Ureter (tissue), 1 donor: ENCODE measurements around the gene ADAMTS15. TPM values are rescaled to one million over a fixed set of nuclear protein-coding genes. Genes with fewer than 3 reads are reported as not detected.

Experiments
- DNase-seq: peaks from one replicate; pipeline ENCODE4 v3.0.0-alpha.2; 2020; ENCODE audit warnings: low spot score
- total RNA-seq: library from RNA; stranded (reverse); gene quantifications from one replicate; pipeline ENCODE4 v1.2.4, GENCODE V29; 2023
- donor health status: DM: yes; HTN: yes; CAD: no.

ADAMTS15 gene
- total RNA-seq, 1 donor from 2014 or later: 5.9 TPM

DNA sequence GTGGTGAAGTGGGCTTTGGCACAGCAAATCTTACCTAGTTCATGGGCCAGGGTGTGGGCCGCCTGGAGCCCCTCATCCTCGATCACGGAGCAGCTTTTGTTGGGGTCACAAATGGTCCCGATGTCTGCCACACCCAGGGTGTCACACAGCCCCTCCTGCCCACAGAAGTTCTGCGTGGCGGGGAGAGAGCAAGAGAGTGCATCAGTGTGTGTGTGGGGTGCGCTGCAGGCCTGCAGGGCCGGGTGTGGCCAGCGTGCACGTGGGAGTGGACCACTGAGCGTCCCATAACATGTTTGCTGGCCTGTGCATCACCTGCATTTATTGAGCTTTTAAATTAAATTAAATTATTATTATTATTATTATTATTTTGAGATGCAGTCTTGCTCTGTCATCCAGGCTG is 31.5 kb upstream of the ADAMTS15 start:
- no peak for DNase-seq

DNA sequence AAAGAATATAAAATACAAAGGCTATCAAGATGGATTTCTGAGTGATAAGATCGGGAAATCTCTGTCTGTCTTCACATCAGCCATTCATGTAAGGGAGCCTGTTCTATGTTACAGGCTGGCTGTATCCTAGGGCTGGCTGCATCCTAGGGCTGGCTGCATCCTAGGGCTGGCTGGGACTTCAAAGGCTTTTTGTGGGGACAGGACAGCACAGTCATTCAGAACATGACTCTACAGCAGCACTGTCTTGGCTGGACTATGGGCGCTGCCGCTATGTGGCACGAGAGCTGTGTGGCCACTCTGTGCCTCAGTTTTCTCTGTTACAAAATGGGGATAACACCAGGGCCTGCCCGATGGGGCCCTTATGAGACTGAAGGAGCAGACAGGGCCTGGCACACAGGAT is 30.2 kb upstream of the ADAMTS15 start:
- DNase-seq: no peak

DNA sequence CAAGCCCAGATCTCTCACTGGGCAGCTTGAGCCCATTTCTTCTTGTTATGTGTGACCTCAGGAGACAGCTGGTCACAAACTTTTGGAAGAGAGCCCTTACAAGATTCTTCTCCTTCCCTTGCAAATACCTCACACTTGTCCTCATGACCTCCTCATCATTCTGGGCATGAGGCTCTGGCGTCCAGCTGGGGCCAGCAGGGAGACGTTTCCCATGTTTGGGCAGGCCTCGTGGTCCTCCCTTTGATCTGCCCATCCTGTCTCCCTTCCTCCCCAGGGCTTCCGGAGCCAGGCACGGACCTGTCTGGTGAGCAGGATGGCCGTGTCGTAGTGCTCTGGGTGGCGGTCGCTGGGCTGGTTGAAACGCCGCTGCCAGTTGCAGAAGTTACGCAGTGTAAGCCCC is 29.7 kb upstream of the ADAMTS15 start:
- no peak for DNase-seq

DNA sequence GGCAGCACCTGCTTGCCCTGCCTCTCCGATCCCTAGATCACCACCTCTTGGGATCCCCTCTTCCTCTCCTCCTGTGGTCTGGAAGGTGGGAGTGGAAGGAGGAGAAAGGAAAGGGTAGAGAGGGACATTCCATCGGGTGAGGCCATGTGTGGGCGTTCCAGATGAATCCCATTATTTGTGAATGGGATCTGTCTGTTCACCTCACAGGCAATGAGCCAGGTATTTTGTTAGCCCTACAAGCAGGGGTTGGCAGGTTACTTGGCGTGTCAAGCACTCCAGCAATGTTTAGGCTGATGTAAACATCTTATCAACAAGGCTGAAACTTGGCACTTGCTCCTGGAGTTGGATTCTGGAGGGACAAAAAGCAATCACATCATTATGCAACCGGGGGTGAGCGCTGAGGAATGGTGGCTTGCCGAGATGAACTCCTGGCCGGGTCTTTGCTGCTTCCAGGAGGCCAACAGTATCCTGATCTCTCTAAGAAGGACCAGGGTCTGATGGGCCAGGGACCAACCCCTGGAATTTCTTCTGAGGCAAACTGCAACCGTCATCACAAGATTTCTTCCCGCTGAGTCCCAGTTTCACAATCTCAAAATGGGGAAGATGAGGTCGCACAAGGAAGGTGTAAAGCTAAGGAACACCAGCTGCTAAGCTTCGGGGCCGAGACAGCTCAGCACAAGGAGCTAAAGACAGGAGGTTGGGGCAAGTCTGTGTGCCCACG is 27.8 kb upstream of the ADAMTS15 start:
- DNase-seq: no peak

DNA sequence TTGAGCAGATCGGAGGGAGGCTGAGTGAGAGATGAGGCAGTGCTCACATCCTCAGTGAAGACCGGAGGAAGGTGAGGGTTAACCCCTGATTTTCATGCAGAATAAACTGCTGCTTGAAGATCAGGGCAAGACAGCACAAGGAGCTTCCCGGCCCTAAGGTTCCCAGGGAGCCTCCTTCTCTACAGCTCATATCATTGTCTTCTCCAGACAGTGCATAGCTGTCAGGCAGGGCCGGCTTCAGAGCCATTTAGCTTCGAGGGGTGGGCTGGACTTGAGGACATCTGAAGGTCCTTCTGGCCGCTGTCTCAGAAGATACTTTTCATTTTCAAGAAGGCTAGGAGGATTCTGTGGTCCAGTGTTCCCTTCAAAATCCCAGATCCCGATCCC is 27.3 kb upstream of the ADAMTS15 start:
- DNase-seq: no peak

DNA sequence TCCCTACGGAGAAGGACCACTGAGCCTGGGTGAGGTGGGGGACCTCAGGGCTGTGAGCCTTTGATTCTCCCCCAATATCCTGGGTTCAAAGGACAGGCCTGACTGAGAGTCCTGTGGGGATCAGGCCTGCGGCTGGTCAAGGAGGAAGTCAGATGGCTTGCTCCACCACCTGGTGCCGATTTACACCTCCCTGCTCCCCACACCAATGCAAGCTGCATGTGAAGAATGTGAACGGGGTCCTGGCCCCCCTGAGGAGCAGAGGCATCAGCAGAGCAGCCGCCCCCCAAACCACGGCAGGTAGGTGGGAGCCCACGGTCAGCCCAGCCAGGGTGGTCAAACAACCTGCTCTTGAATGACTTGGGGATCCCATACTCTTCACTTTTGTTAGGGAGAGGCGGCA is 26.7 kb upstream of the ADAMTS15 start:
- no peak for DNase-seq

DNA sequence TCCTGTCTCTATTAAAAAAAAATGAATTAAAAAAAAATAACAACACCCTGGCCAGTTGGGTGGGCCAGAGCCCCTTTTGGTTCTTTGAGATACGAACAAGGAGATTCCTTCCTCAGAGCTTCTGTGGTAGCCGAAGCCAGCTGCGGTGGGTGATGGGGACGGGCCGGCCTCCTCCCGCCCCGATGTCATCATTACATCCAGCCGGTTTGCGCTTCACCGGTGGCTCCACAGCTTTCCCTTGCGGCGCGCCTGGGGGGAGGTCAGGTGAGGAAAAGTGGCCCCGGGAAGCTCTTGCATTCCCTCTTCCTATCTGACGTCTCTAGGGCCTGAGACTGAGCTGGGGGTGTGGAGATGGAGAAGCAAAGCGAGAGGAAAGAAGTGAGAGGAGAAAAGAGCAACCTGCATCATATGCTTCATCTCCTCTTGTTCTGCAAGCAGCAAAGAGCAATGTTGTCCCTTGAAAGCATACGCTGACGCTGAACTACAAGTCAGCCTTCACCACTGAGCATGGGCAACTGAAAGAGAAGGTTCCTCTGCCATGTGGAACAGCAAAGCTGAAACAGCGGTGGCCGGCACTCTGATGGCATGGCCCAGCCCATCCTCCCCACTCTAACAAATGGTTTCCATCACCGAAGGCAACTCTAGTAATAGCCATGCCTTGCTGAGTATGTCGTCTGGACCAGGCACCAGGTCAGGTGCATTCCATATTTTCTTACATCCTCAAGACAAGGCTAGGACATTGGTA is 26.0 kb upstream of the ADAMTS15 start:
- DNase-seq: no peak

DNA sequence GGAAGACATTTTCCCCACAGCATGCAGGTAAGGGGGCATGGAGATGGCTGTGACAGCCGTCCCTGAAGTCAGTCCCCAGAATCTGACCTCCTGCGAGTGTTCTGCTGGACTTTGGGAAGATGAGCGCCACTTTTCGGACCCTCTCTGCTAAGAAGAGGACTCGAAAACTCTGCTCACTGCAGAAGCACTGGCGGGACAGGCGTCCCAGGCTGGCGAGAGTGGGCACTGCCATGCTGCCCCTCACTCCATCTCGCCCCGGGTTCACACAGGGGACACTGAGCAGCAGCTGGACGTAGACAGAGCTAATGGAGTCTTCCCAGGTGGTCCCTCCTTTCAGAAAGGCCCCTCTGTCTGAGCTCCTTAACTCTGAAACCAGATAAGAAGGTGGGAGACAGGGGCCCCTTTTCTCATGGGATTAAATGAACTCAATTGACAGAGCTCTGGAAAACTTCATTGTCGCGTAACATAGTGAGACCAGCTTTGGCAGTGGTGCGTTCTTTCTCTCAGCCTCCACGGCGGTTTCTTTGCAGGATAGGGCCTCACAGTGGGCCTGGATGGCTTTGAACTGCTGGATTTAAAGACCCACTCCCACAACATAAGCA is 24.8 kb upstream of the ADAMTS15 start:
- DNase-seq: no peak

DNA sequence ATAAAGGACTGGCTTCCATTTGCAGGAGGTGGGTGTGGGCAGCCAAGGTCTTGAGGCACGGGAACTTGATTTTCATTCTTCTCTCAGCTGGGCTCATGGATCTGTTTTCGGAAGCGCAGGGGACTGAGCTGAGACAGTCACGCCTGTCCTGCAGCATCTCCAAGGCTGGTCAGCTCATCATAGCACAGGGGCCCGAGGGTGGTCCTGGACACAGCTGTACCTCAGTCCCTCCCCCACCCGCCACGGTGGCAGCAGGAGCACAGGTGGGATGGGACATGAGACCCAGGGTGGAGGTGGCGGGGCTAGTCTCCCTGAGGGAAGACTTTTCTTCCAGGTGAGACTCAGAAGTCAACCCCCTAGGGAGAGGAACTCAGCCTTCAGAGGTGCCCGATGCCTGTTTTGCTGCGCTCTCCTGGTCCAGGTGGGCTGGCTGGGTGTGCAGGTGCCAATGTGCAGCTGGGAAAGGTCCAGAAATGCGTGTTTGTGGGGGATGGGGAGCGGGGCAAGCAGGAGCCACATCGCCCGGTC is 23.8 kb upstream of the ADAMTS15 start:
- DNase-seq: no peak

DNA sequence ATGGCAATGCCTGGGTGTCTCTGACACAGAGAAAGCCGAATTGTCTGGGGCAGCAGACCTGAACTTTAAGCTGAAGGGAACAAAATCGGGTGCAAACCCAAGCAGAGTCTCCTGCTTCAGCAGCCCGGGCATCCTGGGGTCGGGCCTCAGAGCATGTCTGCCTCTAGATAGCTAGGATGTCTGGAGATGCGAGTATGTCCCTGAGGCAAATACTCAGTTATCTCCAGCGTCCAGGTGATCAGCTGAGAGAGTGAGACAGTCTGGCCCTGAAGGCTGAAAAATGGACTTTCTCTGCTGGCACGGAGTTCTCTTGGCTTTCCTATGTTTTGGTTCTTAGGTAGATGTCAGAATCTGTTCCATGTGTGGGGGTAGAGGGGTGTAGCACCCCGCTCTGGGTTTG is 23.3 kb upstream of the ADAMTS15 start:
- no peak for DNase-seq

DNA sequence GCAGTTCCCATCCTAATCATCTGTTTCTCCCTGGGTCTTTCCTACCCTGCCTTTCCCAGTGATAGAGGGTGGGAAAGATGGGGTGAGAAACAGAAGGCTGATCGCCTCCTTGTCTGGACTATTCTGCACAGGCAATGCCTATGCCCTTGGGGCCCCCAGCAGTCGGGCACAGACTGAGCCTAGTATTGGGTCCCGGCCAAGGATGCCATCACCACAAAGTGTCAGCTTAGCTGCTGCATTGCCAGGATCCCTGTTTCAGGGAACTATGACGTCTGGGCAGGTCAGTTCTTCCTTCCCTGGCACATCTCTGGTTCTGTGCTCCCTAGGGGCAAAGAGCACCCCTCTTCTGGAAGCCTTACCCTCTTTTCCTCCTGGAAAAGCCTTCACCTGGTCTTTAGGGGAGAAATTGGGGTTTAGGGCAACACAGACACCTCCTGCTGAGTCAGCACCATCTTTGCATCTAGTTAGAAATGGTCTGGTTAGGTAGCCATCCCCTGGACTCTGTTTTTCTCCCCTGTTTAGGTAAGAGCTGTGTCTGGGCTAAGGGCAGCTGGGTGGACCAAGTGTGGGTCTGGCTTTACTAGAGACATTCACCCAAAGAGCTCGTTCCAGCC is 22.1 kb upstream of the ADAMTS15 start:
- DNase-seq: no peak

DNA sequence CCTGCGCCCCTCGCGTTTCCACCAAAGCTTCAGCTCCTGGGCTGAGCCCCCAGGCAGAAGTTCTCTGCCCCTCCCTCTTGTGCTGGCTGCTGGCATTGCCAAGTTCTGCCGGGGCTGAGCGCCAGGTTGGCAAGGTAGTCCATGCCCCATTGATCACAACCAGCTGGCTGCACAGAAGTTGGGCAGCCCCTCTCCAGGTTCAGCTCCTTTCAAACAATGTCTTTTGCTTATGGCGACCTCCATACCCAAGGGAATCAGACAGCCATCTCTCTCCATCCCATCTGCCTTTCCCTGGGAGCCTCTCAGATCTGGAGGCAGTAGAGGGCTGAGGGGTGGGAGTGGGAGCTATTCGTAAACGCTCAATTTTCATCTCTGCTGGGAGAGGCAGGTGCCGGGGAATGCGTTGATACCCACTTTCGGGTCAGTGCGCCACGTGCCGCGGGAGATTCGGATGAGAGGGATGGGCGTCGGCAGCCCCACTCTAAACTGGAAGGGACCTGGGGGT is 21.6 kb upstream of the ADAMTS15 start:
- no peak for DNase-seq

DNA sequence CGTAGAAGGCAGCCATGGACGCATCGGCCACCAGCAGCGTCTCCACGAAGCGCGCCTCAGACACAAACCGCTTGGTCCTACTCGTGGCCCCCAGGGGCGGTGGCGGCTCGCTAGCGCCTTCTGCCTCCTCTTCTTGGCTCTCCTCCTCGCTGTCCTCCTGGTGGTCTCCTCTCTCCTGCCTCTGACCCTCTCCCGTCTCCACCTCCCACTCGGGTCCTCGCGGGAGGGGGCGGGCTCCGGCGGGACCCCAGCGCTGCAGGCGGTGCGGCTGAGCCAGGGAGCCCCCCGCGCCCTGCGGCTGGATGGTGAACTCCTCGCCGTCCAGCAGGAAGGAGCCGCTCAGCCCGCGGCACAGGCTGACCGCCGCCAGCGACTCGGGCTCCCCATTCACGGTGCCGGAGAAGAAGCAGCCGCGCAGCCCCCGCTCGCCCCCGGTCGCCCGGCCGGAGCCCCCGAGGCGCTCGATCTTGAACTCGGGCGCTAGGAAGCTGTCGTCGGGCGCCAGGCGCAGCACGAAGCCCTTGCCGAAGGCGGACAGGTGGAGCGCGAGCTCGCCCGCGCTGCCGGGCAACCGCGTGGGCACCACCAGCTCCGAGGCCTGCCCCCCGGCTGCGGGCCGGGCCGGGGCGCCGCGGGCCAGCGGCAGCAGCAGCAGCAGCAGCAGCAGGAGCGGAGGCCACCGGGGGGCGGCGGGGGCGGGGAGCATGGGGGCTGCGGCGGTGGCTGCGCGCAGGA is 20.7 kb upstream of the ADAMTS15 start:
- no peak for DNase-seq

DNA sequence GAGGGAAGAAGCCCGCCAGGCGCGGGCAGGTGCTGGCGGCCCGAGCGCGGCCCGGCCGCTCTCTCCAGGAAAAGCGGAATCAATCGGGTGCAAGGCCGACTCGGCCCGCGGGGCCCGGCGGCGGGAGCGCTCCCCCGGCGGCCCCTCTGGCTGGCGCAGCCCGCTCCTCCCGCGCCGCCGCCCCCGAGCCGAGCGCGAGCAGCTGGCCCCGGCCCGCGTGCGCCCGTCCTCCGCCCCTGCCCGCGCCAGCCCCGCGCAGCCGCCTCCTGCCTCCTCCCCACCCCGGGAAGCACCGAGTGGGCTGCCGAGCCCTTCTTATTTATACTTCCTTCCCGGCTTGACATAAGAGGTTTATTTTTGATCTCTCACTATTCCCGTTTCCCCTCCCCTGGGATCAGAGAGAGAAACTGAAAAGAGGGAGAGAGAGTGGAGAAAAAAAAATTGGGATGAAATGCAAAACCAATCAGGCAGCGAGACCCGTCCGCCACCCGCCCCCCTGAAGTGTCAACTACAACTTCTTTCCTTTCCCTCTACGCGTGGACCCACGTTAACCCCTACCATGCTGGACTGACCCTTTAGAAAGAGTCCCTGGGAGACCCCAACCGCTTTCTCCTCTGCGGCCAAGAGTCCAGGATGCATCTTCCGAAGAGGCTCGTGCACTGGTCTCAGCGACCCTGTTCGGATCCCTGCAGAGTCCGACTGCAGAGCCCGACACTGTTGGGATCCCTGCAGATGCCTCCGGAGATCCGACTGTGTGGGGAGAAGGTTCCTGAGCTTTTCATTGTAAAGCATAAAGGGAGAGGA is 19.9 kb upstream of the ADAMTS15 start, which contains the start of gene ADAMTS8:
ADAMTS8 (minus strand) TSS at position 294 of the 804 bp plus-strand sequence. CDS start 323 bp downstream, outside the sequence.
- no peak for DNase-seq

DNA sequence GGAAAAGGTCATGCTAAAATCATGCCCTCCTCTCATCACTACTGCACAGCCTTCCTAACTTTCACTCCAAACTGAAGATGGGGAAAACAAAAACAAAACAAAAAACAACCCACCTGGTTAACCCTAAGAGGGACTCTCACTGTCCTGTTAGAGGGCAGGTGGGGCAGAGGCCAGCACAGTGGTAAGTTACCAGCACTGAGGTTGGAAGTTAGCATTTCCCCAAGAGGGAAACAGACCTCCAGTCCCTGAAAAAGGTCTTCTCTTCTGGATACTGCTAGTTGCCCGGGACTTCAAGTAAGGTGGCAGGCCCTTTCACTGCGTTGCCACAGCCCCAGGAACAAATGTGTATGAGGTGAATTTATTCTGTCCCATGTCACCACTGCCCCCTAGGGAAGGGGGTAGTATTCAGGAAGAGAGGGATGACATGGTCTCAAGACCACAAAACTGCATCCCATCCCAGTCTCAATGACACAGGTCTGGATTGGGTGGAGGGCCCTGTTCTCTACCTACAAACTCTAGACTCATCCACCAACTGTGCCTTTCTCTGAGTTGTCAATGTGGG is 19.2 kb upstream of the ADAMTS15 start:
- DNase-seq: no peak

DNA sequence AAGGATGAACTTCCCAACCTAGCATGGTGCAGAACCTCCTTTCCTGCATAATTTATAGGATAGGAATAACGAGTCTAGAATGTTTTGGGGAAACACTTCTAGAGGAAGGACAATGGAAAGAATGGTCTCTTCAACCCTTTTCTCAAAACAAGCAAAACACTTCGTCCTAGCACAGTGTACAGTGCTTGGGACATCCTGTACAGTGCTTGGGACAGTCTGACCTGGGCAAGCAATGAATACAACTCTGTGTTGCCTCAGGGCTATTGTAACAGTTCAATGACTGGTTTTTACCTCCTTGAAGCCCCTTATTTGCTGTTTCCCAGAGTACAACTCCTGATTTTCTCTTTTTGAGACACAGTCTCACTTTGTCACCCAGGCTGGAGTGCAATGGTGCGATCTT is 18.5 kb upstream of the ADAMTS15 start:
- DNase-seq: no peak

DNA sequence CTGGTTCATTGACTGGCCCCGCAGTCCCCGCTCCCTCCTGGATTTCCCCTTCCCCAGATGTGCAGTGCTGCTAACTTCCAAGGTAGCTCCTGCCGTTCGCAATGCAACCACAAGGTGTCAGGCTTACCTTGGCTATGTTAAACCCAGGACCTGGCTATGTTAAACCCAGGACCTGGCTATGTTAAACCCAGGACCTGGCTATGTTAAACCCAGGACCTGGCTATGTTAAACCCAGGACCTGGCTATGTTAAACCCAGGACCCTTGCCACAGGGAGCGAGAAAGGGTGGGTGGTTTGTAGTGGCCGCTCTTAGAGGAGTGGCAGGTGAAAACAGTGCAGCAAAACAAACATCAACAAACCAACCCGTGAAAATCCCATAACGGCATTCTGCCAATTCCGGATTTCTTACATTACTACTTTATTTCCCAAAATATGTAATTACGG is 17.1 kb upstream of the ADAMTS15 start:
- peak; percentile 77 for DNase-seq

DNA sequence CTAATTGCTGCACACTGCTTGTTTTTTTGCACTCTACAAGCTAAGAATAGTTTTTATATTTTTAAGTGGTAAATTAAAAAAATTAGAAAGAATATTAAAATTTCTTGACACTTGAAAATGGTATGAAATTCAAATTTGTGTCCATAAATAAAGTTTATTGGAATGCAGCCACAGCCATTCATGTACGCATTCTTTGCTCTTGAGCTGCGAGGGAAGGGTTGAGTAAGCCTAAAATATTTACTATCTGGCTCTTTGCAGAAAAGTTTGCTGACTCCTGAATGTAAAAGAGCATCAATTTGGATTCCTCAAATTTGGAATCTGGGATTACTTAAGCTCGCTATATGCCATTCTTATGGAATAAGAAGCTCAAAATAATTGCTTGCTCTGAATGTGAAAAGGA is 16.6 kb upstream of the ADAMTS15 start:
- no peak for DNase-seq

DNA sequence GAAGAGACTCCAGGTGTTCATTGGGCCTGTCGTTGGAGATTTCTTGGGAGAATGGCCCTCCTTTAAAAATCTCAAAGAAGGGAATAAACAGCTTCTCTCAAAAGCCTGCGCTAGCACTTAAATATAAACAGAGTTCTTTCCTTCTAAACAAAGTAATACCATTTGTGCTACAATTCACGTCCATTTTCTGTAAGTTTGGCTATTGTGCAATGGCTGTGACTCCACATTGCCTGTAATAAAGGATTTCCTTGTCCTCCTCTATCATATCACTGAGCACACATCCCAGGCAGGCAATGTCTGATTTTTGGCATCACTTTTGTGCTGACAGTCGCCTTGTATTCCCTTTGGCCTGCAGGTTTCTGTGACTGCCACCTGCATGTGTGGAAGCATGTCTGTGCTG is 15.1 kb upstream of the ADAMTS15 start:
- no peak for DNase-seq
